MM.1S (cell line): ENCODE measurements around the gene LIN7A.

ENCODE experiments used
- DNase-seq: peaks from one replicate; pipeline ENCODE4 v3.0.0-alpha.2; 2015
- H2AFZ ChIP-seq: fragments of 300-600 bp; sonication (generic); 2 replicates; pipeline ENCODE4 v1.6.0; 2016; ENCODE audit warnings: antibody characterized with exemption, low read length
- H3F3A ChIP-seq: fragments of 300-600 bp; sonication (generic); 2 replicates; pipeline ENCODE4 v1.6.1; 2016; ENCODE audit warnings: mild to moderate bottlenecking, antibody characterized with exemption, low read length, moderate library complexity, mixed read lengths; ENCODE audit not compliant: insufficient read depth
- H3K27ac ChIP-seq: fragments of 300-600 bp; sonication (generic); 2 replicates; pipeline ENCODE4 v1.5.1; 2016; ENCODE audit warnings: mild to moderate bottlenecking, low read length
- H3K27me3 ChIP-seq: fragments of 300-600 bp; sonication (generic); replicated peaks from 2 replicates; pipeline ENCODE4 v1.6.0; 2016; ENCODE audit warnings: low read length; ENCODE audit not compliant: insufficient read depth
- H3K36me3 ChIP-seq: fragments of 300-600 bp; sonication (generic); replicated peaks from 2 replicates; pipeline ENCODE4 v1.6.1; 2016; ENCODE audit warnings: mild to moderate bottlenecking, low read length, mixed read lengths; ENCODE audit not compliant: insufficient read depth
- H3K4me1 ChIP-seq: fragments of 300-600 bp; sonication (generic); 2 replicates; pipeline ENCODE4 v1.6.1; 2016; ENCODE audit warnings: low read length, mixed read lengths
- H3K4me2 ChIP-seq: fragments of 300-600 bp; sonication (generic); 2 replicates; pipeline ENCODE4 v1.6.0; 2016; ENCODE audit warnings: low read depth, low read length
- H3K4me3 ChIP-seq: fragments of 300-600 bp; sonication (generic); 2 replicates; pipeline ENCODE4 v1.5.1; 2016; ENCODE audit warnings: low read length, mixed read lengths
- H3K79me2 ChIP-seq: fragments of 300-600 bp; sonication (generic); 2 replicates; pipeline ENCODE4 v1.6.1; 2016; ENCODE audit warnings: mixed run types, low read length, mixed read lengths
- H3K9ac ChIP-seq: fragments of 300-600 bp; sonication (generic); 2 replicates; pipeline ENCODE4 v1.6.1; 2016; ENCODE audit warnings: low read length, mixed read lengths
- H3K9me2 ChIP-seq: fragments of 300-600 bp; sonication (generic); replicated peaks from 2 replicates; pipeline ENCODE4 v1.6.1; 2016; ENCODE audit warnings: mild to moderate bottlenecking, low read length, mixed read lengths; ENCODE audit not compliant: insufficient read depth
- H3K9me3 ChIP-seq: fragments of 300-600 bp; sonication (generic); replicated peaks from 2 replicates; pipeline ENCODE4 v1.6.1; 2016; ENCODE audit warnings: mild to moderate bottlenecking, low read length, mixed read lengths; ENCODE audit not compliant: insufficient read depth
- H4K20me1 ChIP-seq: fragments of 300-600 bp; sonication (generic); 2 replicates; pipeline ENCODE4 v1.6.1; 2016; ENCODE audit warnings: mild to moderate bottlenecking, low read length, moderate library complexity, mixed read lengths; ENCODE audit not compliant: insufficient read depth
- EZH2 ChIP-seq: fragments of 300-600 bp; sonication (generic); optimal IDR thresholded peaks from 2 replicates; pipeline ENCODE3; 2017; ENCODE audit warnings: low read depth, mild to moderate bottlenecking, antibody characterized with exemption, low read length, mixed read lengths
- EZH2phosphoT487 ChIP-seq: fragments of 300-600 bp; sonication (generic); IDR thresholded peaks from 2 replicates; pipeline ENCODE4 v1.6.1; 2018; ENCODE audit warnings: antibody characterized with exemption, low read length
- TF ChIP-seq, protein P1 (sequence below): fragments of 300-600 bp; sonication (generic); IDR thresholded peaks from 2 replicates; pipeline ENCODE4 v1.5.1; 2016; ENCODE audit warnings: antibody characterized with exemption, low read length, mixed read lengths

Gene LIN7A

GRCh38 chr12:80843969-80844368 is 93.8 kb downstream of the LIN7A start:
- no peak for TF ChIP-seq EZH2phosphoT487
- no peak for TF ChIP-seq EZH2
- TF ChIP-seq, protein P1, sequence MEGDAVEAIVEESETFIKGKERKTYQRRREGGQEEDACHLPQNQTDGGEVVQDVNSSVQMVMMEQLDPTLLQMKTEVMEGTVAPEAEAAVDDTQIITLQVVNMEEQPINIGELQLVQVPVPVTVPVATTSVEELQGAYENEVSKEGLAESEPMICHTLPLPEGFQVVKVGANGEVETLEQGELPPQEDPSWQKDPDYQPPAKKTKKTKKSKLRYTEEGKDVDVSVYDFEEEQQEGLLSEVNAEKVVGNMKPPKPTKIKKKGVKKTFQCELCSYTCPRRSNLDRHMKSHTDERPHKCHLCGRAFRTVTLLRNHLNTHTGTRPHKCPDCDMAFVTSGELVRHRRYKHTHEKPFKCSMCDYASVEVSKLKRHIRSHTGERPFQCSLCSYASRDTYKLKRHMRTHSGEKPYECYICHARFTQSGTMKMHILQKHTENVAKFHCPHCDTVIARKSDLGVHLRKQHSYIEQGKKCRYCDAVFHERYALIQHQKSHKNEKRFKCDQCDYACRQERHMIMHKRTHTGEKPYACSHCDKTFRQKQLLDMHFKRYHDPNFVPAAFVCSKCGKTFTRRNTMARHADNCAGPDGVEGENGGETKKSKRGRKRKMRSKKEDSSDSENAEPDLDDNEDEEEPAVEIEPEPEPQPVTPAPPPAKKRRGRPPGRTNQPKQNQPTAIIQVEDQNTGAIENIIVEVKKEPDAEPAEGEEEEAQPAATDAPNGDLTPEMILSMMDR, result no peak
- no peak overlapping the region for H3K27ac ChIP-seq
- H3K9ac ChIP-seq, result no peak overlapping the region
- H3K4me3 ChIP-seq, result no peak overlapping the region
- no peaks in the 10 kb centered on the region for H3K79me2 ChIP-seq
- no peaks in the 10 kb centered on the region for H3K9me3 ChIP-seq
- DNase-seq, result no peak
- no peaks in the 10 kb centered on the region for H3K27me3 ChIP-seq
- H3K9me2 ChIP-seq, result no peaks in the 10 kb centered on the region
- H3K4me1 ChIP-seq, result no peaks in the 10 kb centered on the region
- H2AFZ ChIP-seq, result no peak overlapping the region
- no peak overlapping the region for H3K4me2 ChIP-seq
- H3F3A ChIP-seq, result no peaks in the 10 kb centered on the region
- H3K36me3 ChIP-seq, result no peaks in the 10 kb centered on the region
- no peaks in the 10 kb centered on the region for H4K20me1 ChIP-seq

DNA sequence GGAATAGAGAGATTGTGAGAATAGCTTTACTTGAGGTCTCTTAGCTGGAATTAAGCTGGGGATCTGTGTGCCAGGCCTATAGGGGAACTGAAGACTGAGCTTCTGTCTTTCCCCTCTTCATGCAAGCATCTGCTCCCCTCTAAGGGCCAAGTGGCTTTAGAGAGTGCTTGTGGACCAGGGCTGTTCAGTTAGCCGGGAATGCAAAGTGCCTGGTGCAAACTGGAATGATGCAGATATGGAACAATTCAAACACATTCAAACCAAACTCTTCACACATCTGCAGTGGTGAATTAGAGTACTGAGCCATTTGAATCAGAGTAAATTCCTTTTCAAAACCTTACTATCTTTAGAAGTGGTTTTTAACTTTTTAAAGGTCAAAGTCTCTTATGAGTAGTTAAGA is 99.0 kb downstream of the LIN7A start:
- H3K79me2 ChIP-seq, result no peaks in the 10 kb centered on the region
- no peaks in the 10 kb centered on the region for H3F3A ChIP-seq
- no peak overlapping the region for H3K9ac ChIP-seq
- H3K9me3 ChIP-seq, result no peaks in the 10 kb centered on the region
- H3K4me2 ChIP-seq, result no peak overlapping the region
- TF ChIP-seq, protein P1, result no peak
- TF ChIP-seq EZH2, result no peak
- TF ChIP-seq EZH2phosphoT487, result no peak
- H3K9me2 ChIP-seq, result no peaks in the 10 kb centered on the region
- H3K27ac ChIP-seq, result no peak overlapping the region
- no peaks in the 10 kb centered on the region for H3K27me3 ChIP-seq
- DNase-seq, result no peak
- H2AFZ ChIP-seq, result no peak overlapping the region
- no peaks in the 10 kb centered on the region for H3K36me3 ChIP-seq
- H4K20me1 ChIP-seq, result no peaks in the 10 kb centered on the region
- 0 out of 2 replicates have a peak, but pooled peaks cover 6% of the 10 kb centered on the region for H3K4me1 ChIP-seq
- H3K4me3 ChIP-seq, result no peak overlapping the region

GRCh38 chr12:80838024-80838658 is 99.6 kb downstream of the LIN7A start:
- Histone ChIP-seq H3K79me2 (no peaks in the 10 kb centered on the region), H3K9me3 (no peaks in the 10 kb centered on the region), H3K9ac (no peak overlapping the region), H3K4me3 (no peak overlapping the region), H3K36me3 (no peaks in the 10 kb centered on the region), H3K4me2 (no peak overlapping the region), H3F3A (no peaks in the 10 kb centered on the region), H3K27me3 (no peaks in the 10 kb centered on the region), H3K9me2 (no peaks in the 10 kb centered on the region), H3K4me1 (0 out of 2 replicates have a peak, but pooled peaks cover 6% of the 10 kb centered on the region), H2AFZ (no peak overlapping the region), H3K27ac (no peak overlapping the region), H4K20me1 (no peaks in the 10 kb centered on the region)
- no peak for TF ChIP-seq EZH2phosphoT487
- TF ChIP-seq, protein P1, result no peak
- no peak for DNase-seq
